Immature natural killer cell (primary cell): ENCODE measurements around the gene WDR4. TPM values are rescaled to one million over a fixed set of nuclear protein-coding genes. Genes with fewer than 3 reads are reported as not detected.

Experiments
- DNase-seq, 3 donors: peaks; one replicate each; pipeline ENCODE4 v3.0.0; 2022; ENCODE audit warnings: mixed read lengths in 1 of 3
- H3K27ac Mint-ChIP-seq, 6 donors: one replicate each; pipeline ENCODE4 v1.8.0; 2020; ENCODE audit warnings: mixed read lengths in 6 of 6, mild to moderate bottlenecking in 5 of 6, inconsistent platforms in 4 of 6, moderate library complexity in 3 of 6
- H3K27me3 Mint-ChIP-seq, 3 donors: one replicate each; pipeline ENCODE4 v1.8.0; 2020 to 2021; ENCODE audit warnings: low read depth in 3 of 3, mild to moderate bottlenecking in 3 of 3, mixed read lengths in 3 of 3, moderate library complexity in 3 of 3, inconsistent platforms in 1 of 3
- H3K36me3 Mint-ChIP-seq, 3 donors: one replicate each; pipeline ENCODE4 v1.8.0; 2020; ENCODE audit warnings: mixed read lengths in 3 of 3, inconsistent platforms in 2 of 3, mild to moderate bottlenecking in 2 of 3
- H3K4me1 Mint-ChIP-seq, 2 donors: one replicate each; pipeline ENCODE4 v1.8.0; 2020; ENCODE audit warnings: inconsistent platforms in 2 of 2, mild to moderate bottlenecking in 2 of 2, mixed read lengths in 2 of 2, moderate library complexity in 1 of 2
- H3K4me3 Mint-ChIP-seq, 5 donors: one replicate each; pipeline ENCODE4 v1.8.0; 2020; ENCODE audit warnings: mild to moderate bottlenecking in 5 of 5, mixed read lengths in 5 of 5, inconsistent platforms in 3 of 5, moderate library complexity in 3 of 5
- H3K9me3 Mint-ChIP-seq, 6 donors: one replicate each; pipeline ENCODE4 v1.8.0; 2020; ENCODE audit warnings: mild to moderate bottlenecking in 6 of 6, mixed read lengths in 6 of 6, inconsistent platforms in 4 of 6, moderate library complexity in 3 of 6
- polyA plus RNA-seq, 3 donors: library from polyadenylated mRNA; unstranded; fragments of 300-500 nt; fragmentation: Illumina TruSeq; gene quantifications; one replicate each; pipeline ENCODE4 v1.2.3, GENCODE V29; 2021

Gene WDR4
- polyA plus RNA-seq, 3 donors from 2014 or later: 4.2 to 17.5 (median 5.1) TPM

DNA sequence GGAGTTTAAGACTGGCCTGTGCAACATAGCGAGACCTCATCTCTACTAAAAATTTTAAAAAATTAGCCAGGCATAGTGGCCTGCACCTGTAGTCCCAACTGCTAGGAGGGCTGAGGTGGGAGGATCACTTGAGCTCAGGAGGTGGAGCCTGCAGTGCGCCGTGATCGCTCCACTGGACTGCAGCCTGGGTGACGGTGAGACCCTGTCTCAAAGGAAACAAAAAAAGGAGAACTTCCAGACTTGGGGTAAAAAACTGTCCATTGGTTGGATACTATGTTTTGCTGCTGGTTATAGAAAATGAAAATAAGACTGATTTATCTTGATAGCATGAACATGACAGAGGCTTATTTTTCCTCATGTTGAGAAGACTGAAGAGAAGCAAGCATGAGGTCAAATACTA is 79.4 kb downstream of the WDR4 start:
- DNase-seq: no peak
- Mint-ChIP-seq H3K27me3 (peaks cover 0 to 3% (median 2%) of the 10 kb centered on the region in 3 donors), H3K27ac (no peak overlapping the region), H3K4me1 (no peaks in the 10 kb centered on the region), H3K4me3 (no peak overlapping the region), H3K9me3 (no peaks in the 10 kb centered on the region), H3K36me3 (no peaks in the 10 kb centered on the region)

GRCh38 chr21:42799516-42799915 is 79.8 kb downstream of the WDR4 start:
- Mint-ChIP-seq H3K27ac (no peak overlapping the region), H3K36me3 (no peaks in the 10 kb centered on the region), H3K4me3 (no peak overlapping the region), H3K9me3 (no peaks in the 10 kb centered on the region), H3K4me1 (no peaks in the 10 kb centered on the region), H3K27me3 (peaks cover 0 to 3% (median 2%) of the 10 kb centered on the region in 3 donors)
- no peak for DNase-seq

Other genes starting within 250 kb of the WDR4 start
- gene PDE9A, start 225.9 kb downstream of the WDR4 start, polyA plus RNA-seq: 1 to 10 TPM in 1 of 3 donors, under 1 TPM in 2; 0.40 to 2.3 (median 0.61) TPM
- gene NDUFV3, start 13.8 kb upstream of the WDR4 start, polyA plus RNA-seq: 10 to 100 TPM in 1 of 3 donors, 1 to 10 TPM in 2; 7.1 to 22.1 (median 9.5) TPM
- gene ERVH48-1, start 46.1 kb upstream of the WDR4 start, polyA plus RNA-seq: not detected
- 10 to 100 TPM; 11.0 to 25.3 (median 14.8) TPM for gene PKNOX1, start 95.0 kb upstream of the WDR4 start, polyA plus RNA-seq
- not detected for gene CBS, start 196.3 kb upstream of the WDR4 start, polyA plus RNA-seq
- 100 to 1,000 TPM in 1 of 3 donors, 10 to 100 TPM in 2; 55.1 to 107 (median 77.6) TPM for gene U2AF1, start 228.0 kb upstream of the WDR4 start, polyA plus RNA-seq